HL-60 (cell line): ENCODE data around the gene MSL1.
A peak's percentile ranks its signal among the peaks of the same experiment; 100 is the strongest.

Source experiments
- DNase-seq, 2 experiments: peaks; one replicate each; pipeline ENCODE4 v3.0.0-alpha.2; 2010 to 2020; ENCODE audit warnings: low read depth in 1 of 2, low spot score in 1 of 2
- H3K27ac ChIP-seq: fragments of 250-450 bp; sonication (Bioruptor Pico); replicated peaks from 2 replicates; pipeline ENCODE4 v1.5.1; 2020; ENCODE audit warnings: mild to moderate bottlenecking, moderate library complexity
- H3K27me3 ChIP-seq: fragments of 250-450 bp; sonication (Bioruptor Pico); 2 replicates; pipeline ENCODE4 v1.5.1; 2021; ENCODE audit warnings: mild to moderate bottlenecking, moderate library complexity; ENCODE audit not compliant: insufficient read depth, poor library complexity, severe bottlenecking
- H3K4me3 ChIP-seq: replicated peaks from 2 replicates; pipeline ENCODE4 v1.5.1; 2011; ENCODE audit warnings: mild to moderate bottlenecking, control low read depth, low read length; ENCODE audit not compliant: insufficient read depth
- CTCF ChIP-seq: IDR thresholded peaks from one replicate; pipeline ENCODE4 v1.5.1; 2011; ENCODE audit warnings: low read length, control low read depth, inconsistent platforms; ENCODE audit not compliant: insufficient read depth
- GABPA ChIP-seq: IDR thresholded peaks from 2 replicates; pipeline ENCODE4 v1.6.1; 2012; ENCODE audit warnings: low read depth
- POLR2AphosphoS5 ChIP-seq: IDR thresholded peaks from 2 replicates; pipeline ENCODE4 v1.6.1; 2012; ENCODE audit warnings: low read depth
- REST ChIP-seq: IDR thresholded peaks from 2 replicates; pipeline ENCODE4 v1.6.1; 2012; ENCODE audit warnings: low read depth; ENCODE audit not compliant: insufficient replicate concordance
- SPI1 ChIP-seq: IDR thresholded peaks from 2 replicates; pipeline ENCODE4 v1.6.1; 2012; ENCODE audit warnings: low read depth, mild to moderate bottlenecking, borderline replicate concordance

Gene MSL1

GRCh38 chr17:40122136-40122998, 596 bp downstream of the MSL1 start:
- peak in 1 of 2 experiments; percentile 32 for DNase-seq
- H3K27ac ChIP-seq: peak overlapping the region; percentile 97

GRCh38 chr17:40122999-40123810, 1.4 kb downstream of the MSL1 start:
- no peak for TF ChIP-seq CTCF
- no peak for TF ChIP-seq REST
- TF ChIP-seq GABPA: no peak
- TF ChIP-seq POLR2AphosphoS5: no peak; the same call in 1 of the 2 replicates
- peak; percentile 29; the same call in 1 of the 2 replicates for TF ChIP-seq SPI1
- Histone ChIP-seq H3K27me3 (no peaks in the 10 kb centered on the region), H3K27ac (peak overlapping the region; percentile 90), H3K4me3 (peak overlapping the region; percentile 88)
- peak in 1 of 2 experiments; percentile 58 for DNase-seq

More at GRCh38 chr17:40122136-40122998, 596 bp downstream of the MSL1 start:
- TF ChIP-seq SPI1 (peak; percentile 47; the same call in 1 of the 2 replicates), CTCF (no peak), REST (no peak), GABPA (no peak)
- H3K27me3 ChIP-seq: no peaks in the 10 kb centered on the region
- H3K4me3 ChIP-seq: peak overlapping the region; percentile 88

GRCh38 chr17:40123811-40124114, 2.0 kb downstream of the MSL1 start:
- DNase-seq: no peak
- no peaks in the 10 kb centered on the region for H3K27me3 ChIP-seq
- no peak for TF ChIP-seq SPI1
- TF ChIP-seq CTCF: no peak
- no peak for TF ChIP-seq REST
- no peak for TF ChIP-seq GABPA
- TF ChIP-seq POLR2AphosphoS5: no peak
- H3K4me3 ChIP-seq: peak overlapping the region; percentile 88
- H3K27ac ChIP-seq: peak overlapping the region; percentile 90
